NCI-H187 (cell line): ENCODE results near the gene OR2T1.
"Not testable (repeated sequence)": the region's sequence is repeated elsewhere in the genome, so short reads cannot be mapped to it uniquely, and the experiment has no call there.

Experiments
- DNase-seq, 2 experiments: peaks; one replicate each; lab custom pipeline; 2025; lab: John Stamatoyannopoulos, UW

Gene OR2T1

DNA sequence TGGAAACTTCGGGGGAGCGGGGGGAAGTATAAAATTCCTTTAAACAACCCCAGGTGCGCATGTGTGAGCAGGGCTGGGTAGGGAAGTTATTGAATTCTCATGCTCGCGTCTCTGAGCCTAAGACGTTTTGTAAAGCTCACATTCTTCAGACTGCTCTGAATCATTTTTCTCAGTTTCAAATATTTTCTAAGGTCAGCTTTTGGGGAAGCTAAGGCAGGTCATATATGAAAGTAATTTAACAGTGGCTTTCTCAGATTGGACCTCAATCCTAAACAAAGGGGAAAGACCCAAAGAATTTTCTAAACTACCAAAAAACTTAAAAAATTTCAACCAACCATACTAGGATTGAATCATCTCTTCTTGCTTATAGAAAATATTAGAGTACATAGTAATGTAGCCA lies 32.1 kb downstream of the OR2T1 start:
- not testable (repeated sequence) for DNase-seq

DNA sequence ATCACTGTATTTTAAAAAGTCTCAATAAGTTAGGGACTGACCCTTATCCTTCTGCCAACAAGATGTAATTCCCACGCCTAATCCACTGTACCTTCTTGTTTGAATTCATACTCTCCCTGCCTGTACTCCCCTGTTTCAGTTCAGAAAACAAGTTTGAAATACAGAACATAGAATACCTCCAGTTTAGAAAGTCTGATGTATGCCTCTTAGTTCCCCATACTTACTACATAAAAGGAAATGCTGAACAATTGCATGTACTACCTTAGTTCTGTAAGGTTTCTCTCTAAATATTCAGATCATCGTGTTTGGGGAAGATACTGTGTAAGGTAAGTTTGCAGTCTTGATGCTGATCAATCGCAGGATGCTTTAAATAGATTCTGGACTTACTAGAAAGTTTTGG lies 33.5 kb downstream of the OR2T1 start:
- not testable (repeated sequence) for DNase-seq

DNA sequence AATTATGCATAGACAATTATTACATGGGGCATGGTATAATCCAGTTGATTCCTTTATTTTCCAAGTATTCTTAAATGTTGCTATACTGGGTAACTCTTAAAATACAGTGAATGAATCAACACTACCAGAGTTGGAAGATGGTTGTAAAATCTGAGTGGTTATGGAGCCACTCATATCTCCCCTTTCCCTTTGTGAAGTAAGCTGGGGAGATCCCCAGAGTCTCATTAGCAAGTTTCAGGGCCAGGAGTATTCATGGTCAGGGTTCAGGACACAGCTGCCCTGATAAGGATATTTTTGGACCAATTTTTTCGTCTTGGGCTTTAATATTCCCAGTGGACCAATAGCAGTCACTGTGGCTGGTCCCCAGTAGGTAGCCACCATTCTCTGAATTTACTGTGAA lies 35.8 kb downstream of the OR2T1 start:
- not testable (repeated sequence) for DNase-seq

DNA sequence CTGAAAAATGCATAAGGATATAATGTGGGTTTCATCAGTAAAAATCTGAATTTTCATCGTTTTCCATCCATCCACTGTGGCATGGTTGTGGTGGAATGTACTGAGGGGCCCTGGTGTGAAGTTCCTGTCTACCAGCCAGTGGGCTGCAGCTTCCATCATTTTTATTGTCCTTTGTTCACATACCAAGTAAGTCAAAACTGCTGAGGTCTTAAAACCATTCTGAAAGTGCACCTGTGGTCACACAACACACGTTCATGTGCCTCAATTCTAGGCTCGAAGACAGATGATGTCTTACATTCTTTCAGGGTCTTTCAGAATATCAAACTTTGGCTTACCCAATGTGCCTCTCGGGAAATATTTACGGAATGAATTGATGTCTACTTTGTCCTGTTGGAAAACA lies 36.4 kb downstream of the OR2T1 start:
- not testable (repeated sequence) for DNase-seq

DNA sequence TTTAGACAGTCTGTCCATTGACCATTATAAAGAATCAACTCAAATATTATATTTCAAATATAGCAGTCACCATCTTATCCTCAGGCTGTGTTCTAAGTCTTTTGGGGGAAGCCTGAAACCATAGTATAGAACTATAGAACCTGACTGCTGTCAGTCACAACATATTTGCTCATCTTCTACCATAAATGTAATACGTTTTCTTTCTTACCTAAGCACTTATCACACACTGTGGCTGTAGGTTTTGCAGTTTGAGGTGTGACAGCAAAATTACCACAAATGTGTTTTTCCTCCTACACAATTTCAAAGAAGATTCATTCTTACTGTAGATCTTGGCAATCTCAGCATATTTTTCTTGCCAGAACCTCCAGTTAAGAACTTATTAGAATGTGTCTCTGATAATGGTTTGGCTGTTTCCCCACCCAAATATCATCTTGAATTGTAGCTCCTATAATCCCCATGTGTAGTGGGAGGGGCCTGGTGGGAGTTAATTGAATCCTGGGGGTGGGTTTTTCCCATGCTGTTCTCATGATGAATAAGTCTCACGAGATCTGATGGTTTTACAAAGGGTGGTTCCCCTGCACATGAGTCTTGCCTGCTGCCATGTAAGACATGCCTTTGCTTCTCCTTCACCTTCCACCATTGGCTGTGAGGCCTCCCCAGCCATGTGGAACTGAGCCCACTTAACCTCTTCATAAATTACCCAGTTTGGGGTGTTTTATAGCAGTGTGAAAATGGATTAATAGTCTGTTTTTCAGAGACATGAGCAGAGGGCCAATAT lies 39.8 kb downstream of the OR2T1 start:
- not testable (repeated sequence) for DNase-seq

DNA sequence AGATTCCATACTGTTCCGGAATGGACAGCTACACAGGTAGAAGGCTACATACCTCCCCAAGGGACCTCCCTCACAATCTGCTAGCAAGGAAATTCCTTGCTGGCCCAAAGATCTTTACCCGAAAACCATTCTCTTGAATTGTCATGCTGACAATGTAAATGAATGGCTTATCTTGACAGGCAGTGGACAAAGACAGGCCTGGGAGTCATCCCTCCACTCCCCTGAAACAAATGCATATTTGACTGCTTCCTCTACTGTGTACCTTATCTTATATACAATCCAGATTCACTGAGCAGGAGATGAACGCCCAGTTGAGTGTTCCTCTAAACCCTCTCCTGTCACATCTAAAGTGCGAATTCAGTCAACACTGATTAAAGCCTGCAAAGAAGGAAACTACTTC lies 41.8 kb downstream of the OR2T1 start:
- DNase-seq: not testable (repeated sequence)

DNA sequence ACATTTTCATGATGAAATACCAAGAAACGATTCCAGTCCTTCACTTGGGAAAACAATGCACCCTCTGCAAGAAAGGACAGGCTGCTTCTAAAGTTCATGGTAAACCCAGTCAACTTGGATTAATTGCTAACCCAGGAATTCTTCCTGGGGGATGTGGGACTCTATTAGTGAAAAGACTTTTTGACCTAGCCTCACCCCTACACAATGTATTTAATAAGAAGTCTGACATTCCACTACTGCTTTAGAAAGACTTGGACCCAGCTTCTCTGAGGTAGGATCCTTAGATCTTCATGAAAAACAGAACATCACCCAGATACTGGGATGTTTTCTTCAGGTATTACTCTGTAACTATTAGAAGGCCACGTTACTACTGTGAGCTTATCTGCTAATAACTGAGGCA lies 42.6 kb downstream of the OR2T1 start, which contains the start of gene OR2T2:
Gene OR2T2, plus strand, starts transcription at position 239 of the 400 bp plus-strand sequence. CDS start 7,161 bp downstream, outside the sequence.
- DNase-seq: not testable (repeated sequence)

DNA sequence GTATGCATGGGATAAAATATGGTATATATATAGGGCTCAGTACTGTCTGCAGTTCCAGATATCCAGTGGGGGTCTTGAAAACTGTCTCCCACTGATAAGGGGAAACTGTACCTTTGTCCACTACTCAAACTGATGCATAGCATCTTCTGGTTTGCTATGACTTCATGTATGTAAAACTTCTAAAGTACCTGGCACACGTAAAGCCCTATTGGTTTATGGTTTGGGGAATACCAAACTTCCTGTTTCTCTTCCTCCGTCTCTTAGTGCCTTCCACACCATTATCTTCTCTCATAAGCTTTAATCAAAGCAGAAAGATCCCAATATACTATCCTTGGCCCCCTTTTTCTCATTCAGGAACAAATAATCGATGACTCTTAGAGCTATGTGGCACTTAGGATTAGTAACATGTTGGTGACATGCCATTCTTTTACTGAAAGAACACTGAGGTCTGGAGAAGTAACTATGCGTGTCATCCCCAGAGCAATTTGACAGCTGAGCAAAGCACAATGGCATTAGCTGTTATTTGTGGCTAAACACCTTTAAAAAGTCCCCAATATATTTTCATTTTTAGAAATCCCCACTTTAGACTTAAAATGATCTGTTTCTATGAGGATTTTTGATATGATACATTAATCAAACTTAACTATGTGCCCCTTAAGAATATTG lies 45.7 kb downstream of the OR2T1 start:
- not testable (repeated sequence) for DNase-seq

DNA sequence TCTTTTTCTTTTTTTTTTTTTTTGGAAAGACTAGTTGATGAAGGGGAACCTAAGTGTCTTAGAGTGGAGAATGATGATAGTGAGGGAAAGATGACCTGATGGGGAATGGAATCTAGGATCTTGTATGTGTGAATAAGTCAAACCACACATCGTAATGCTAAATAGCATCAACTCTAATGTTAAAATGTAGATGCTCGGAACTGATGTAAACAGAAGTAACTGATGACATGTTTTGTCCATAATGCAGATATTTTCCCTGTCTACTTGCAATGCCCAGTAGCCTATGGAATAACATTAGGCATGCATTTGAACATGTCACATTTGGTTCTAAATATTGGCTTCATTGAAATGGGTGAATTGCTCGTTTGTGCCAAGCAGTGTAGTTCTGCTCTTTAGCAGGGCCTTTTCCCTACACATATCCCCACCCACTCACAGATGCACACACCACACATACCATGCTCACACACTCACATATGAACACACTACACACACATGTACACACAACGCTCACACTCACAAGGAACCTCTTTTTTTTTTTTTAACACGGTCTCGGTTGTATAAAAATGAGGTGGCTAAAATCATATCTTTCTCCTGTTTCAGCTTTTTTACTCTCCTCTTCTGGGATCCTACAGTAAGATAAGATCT lies 47.1 kb downstream of the OR2T1 start:
- not testable (repeated sequence) for DNase-seq

DNA sequence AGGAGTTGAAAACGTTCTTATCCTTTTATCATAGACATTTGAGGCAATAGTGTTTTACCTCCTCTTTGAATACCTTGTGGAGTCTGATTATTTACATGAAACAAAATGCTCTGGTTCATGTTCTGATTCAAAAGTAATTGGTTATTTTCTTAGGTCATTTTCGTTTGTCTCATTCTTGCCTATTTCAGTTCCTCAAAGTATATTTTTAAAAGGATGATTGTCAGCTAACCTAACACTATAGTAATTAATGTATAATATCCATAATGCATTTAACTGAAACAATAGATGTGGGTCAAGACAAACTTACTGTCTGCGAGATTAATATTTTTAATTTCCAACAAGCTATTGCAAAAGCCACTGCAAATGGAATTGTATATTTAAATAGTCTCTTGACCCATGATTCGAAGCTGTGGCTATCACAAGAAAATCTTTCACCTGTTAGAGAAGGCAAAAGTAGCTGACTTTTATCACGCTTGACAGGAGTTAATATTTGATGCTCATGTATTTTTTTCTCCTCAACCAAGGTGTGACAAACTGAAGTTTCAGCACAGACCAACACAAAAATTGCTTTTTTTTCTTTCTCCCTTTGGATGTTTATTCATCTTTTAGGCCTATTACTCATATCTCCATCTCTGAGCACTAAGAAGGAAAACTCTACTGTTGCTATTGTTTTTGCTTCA lies 47.8 kb downstream of the OR2T1 start:
- DNase-seq: not testable (repeated sequence)

DNA sequence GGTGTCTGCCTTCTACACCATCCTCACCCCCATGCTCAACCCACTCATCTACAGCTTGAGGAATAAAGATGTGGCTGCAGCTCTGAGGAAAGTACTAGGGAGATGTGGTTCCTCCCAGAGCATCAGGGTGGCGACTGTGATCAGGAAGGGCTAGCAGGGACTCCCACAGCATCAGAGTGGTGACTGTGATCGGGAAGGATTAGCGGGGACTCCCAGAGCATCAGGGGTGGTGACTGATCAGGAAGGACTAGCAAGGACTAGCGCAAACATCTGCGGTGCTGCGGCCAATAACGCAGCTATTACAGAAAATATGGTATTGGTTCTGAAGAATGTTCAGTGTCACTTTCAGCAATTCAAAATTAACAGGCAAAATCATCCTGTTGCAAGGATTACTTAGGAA lies 50.8 kb downstream of the OR2T1 start:
- not testable (repeated sequence) for DNase-seq

DNA sequence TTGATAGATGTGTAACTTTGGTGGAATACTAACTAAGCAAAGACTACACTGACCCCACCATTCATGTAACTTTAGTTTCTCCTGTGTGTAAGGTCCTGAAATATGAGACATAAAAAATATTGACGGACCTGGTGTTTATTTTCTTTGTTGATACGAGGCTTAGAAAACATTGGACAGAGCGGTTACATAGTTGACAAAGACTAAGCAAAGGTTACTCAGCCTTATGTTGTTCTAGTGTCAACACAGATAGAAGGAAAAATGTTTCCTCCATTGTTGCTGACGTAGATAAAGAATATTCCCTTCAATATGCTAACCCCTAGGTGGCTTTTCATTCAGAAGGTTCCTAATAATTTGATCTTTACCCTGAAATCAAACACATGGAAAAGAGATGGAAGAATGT lies 52.2 kb downstream of the OR2T1 start:
- DNase-seq: not testable (repeated sequence)

DNA sequence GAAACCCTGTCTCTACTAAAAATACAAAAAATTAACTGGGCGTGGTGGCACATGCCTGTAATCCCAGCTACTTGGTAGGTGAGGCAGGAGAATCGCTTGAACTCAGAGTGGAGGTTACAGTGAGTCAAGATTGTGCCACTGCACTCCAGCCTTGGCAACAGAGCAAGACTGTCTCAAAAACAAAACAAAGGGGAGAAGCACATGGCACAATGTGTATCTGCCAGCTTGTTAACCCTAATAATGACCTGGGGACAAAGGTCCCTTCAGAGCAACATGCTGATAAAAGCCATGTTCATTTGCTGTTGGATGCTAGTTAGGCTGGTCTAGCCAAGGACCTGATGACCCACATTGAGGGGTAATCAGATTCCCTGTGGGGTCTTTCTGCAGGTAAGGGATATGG lies 53.8 kb downstream of the OR2T1 start:
- not testable (repeated sequence) for DNase-seq
